WI38 (cell line): ENCODE data around the gene IQSEC1.

Experiments used
- H3K4me3 ChIP-seq: 2 replicates; pipeline ENCODE4 v1.5.1; 2011; ENCODE audit warnings: low read depth, mild to moderate bottlenecking, control low read depth, low read length
- TF ChIP-seq, protein P1 (sequence below): IDR thresholded peaks from 2 replicates; pipeline ENCODE4 v1.5.1; 2012; ENCODE audit warnings: low read depth, mild to moderate bottlenecking, control low read depth, low read length

Gene IQSEC1

GRCh38 chr3:12974334-12974733 lies 98.9 kb downstream of the IQSEC1 start:
- TF ChIP-seq, protein P1, sequence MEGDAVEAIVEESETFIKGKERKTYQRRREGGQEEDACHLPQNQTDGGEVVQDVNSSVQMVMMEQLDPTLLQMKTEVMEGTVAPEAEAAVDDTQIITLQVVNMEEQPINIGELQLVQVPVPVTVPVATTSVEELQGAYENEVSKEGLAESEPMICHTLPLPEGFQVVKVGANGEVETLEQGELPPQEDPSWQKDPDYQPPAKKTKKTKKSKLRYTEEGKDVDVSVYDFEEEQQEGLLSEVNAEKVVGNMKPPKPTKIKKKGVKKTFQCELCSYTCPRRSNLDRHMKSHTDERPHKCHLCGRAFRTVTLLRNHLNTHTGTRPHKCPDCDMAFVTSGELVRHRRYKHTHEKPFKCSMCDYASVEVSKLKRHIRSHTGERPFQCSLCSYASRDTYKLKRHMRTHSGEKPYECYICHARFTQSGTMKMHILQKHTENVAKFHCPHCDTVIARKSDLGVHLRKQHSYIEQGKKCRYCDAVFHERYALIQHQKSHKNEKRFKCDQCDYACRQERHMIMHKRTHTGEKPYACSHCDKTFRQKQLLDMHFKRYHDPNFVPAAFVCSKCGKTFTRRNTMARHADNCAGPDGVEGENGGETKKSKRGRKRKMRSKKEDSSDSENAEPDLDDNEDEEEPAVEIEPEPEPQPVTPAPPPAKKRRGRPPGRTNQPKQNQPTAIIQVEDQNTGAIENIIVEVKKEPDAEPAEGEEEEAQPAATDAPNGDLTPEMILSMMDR = no peak
- no peak overlapping the region for H3K4me3 ChIP-seq

DNA sequence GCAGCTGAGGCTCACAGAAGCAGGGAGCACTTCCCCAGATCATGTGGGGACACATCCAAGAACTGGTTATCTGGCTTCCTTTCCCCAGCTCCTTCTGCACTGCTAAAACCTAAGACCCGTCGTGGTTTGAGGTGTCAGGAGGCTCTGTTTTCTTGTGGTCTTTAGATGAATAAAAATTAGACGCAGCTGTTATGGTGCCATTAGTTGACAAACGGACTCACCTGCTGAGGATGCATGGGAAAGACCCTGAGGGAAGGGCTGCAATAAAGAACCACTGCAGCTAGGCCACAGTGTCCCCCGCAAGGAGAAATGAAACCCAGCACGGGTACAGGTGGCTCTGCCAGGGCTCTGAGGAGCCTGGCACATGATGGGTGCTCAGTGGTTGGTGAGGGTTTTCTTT lies 99.4 kb downstream of the IQSEC1 start:
- no peak overlapping the region for H3K4me3 ChIP-seq
- TF ChIP-seq, protein P1 = no peak

DNA sequence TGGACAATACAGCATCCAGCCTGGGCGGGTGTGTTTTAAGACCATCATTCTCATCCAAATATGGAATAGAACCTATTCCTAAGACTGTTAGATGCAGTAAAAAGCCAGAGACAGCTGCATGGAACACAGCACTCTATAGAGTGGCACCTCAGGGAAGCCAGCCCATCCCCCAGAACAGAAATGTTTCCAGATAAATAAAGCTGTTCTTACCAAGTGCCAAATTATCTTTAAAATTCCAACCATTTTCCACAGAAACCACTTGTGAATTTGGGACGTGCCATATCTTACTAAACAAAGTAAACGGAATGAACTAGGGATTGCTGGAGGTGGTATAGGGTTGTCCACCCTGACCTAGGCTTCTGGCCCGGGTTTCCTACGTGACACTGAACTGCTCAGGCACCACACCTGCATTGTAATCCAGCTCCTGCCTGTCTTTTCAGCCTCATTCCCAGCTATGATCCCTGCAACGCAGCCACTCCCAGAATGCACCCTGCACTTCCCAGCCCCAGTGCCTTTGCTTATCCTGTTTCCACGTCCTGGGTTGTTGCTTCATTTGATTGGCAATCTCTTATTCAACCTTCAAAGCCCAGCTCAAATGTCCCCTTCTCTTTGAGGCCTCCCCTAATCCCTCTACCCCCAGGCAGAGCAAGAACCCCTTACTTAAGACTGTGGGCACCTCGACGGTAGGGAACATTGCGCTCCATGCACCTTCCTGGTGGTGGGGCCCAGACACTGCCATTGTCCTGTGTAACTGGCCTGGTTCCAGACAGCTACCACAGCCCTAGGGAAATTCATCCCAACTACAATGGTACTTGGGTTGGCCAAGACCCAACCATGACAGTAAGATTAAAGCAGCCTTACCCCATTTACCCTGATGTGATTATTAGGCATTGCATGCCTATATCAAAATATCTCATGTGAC lies 100.2 kb downstream of the IQSEC1 start:
- TF ChIP-seq, protein P1 = no peak
- no peak overlapping the region for H3K4me3 ChIP-seq

DNA sequence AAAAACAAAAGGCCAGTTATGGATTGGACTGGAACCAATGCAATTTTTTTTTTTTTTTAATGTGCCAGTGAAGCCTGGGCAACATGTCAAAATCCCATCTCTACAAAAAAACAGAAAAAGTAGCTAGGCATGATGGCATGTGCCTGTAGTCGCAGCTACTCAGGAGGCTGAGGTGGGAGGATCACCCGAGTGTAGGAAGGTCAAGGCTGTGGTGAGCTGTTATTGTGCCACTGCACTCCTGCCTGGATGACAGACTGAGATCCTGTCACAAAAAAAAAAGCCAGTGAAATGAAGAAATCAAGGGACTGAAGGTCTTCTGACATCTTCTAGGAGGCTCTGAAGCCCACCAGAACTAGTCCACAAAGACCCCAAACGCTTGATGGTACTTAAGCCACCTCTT lies 101.2 kb downstream of the IQSEC1 start:
- TF ChIP-seq, protein P1 = no peak

DNA sequence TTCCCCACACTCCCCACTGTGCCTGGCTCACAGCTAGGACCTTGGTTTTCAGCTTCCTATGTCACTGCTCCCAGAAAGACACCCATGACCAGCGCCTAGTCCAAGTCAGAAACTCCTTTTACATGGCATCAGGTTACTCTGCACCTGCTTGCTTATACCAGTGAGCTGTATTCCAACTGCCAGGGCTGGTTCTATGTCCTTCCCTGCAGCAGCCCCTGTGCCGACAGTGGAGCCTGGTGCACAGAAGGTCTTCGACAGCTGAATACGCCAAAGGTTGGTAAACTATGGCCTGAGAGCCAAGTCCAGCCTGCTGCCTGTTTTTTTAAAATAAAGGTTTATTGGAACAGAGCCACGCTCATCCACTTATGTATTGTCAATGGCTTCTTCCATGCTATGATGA lies 102.5 kb downstream of the IQSEC1 start:
- H3K4me3 ChIP-seq = no peak overlapping the region
- TF ChIP-seq, protein P1 = no peak

More for the DNA sequence above, 101.2 kb downstream of the IQSEC1 start:
- no peak overlapping the region for H3K4me3 ChIP-seq

GRCh38 chr3:12969486-12969885 lies 103.7 kb downstream of the IQSEC1 start:
- TF ChIP-seq, protein P1 = no peak
- no peak overlapping the region for H3K4me3 ChIP-seq

DNA sequence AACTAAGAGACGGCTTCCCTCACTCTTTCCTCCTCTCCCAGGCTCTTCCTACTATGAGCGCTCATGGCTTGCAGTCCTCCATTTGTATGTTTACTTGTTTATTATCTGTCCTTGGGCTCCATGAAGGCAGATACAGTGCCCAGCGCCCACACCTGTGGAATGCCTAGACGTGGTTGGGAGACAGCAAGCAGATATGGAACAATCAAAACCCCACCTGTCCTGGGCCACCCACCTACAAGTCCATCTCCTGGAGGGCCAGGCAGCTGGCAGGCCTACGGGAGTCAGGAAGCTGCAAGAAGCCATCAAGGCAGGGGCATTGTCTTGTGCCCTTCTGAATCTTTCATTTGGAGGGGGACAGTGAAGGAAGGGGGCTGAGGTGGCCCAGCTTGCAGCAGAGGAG lies 104.7 kb downstream of the IQSEC1 start:
- no peak overlapping the region for H3K4me3 ChIP-seq
- TF ChIP-seq, protein P1 = no peak
